ENCODE data around the gene GUCY1A1.

GUCY1A1 gene

GRCh38 chr4:155742310-155743015, 75.8 kb downstream of the GUCY1A1 start:
- no peak for DNase-seq

- no peak for DNase-seq
Observed at GRCh38 chr4:155745984-155746383, 79.3 kb downstream of the GUCY1A1 start.

DNA sequence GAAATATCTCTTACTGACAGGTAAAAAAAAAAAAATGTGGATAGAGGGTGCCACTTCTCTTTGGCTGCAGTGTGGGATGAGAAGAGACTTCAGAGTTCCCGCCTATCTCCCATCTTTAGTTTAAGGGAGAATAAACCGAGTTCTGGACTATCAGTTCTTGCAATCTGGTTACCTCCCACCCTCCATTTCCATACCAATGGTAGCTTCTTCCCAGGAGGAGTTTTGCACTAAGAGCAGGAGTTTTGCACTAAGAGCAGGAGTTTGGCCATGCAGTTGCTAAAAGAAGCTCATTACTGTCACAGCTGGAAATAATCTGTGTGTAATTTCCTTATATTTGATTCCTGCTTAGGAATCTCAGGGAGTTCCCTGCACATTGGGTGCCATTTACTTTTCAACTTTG, 81.4 kb downstream of the GUCY1A1 start:
- no peak for DNase-seq

- no peak for DNase-seq
Observed at GRCh38 chr4:155749041-155749440, 82.4 kb downstream of the GUCY1A1 start.

DNA sequence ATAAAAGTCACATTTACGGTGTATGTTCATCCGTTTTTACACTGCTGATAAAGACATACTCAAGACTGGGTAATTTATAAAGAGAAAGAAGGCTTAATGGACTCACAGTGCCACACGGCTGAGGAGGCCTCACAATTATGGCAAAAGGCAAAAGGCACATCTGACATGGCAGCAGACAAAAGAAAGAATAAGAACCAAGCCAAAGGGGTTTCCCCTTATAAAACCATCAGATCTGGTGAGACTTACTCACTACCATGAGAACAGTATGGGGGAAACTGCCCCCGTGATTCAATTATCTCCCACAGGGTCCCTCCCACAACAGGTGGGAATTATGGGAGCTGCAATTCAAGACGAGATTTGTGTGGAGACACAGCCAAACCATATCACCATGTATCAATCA, 84.9 kb downstream of the GUCY1A1 start:
- no peak for DNase-seq

DNA sequence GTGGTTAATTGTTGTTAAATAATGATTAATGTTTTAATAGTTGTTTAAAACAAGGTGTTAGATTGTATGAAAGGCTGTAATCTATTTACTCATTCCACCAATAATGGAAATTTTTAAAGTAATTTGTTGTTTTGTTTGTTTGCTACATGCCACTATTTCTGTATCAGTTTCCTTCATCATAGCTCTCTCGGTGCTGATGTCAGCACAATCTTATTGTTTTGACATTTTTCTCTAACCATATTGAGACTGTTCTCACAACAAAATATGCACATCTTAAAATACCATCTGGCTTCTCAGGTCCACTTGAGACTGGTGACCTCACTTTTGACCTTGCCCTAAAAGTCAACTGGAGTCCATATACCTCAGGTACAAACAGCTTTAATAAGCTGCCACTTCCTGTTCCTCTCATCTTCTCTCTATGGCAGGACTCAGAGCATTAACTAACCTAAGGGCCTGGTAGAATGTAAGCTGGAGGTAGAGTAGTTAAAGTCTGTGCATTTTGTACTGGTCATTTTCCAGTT, 91.2 kb downstream of the GUCY1A1 start:
- no peak for DNase-seq

GRCh38 chr4:155758481-155759371, 92.1 kb downstream of the GUCY1A1 start, which contains the start of gene GUCY1B1:
TSS of gene GUCY1B1 (plus strand) at chr4:155759021. CDS start at chr4:155759141, 120 bp downstream.
- peak; percentile 77 for DNase-seq

DNA sequence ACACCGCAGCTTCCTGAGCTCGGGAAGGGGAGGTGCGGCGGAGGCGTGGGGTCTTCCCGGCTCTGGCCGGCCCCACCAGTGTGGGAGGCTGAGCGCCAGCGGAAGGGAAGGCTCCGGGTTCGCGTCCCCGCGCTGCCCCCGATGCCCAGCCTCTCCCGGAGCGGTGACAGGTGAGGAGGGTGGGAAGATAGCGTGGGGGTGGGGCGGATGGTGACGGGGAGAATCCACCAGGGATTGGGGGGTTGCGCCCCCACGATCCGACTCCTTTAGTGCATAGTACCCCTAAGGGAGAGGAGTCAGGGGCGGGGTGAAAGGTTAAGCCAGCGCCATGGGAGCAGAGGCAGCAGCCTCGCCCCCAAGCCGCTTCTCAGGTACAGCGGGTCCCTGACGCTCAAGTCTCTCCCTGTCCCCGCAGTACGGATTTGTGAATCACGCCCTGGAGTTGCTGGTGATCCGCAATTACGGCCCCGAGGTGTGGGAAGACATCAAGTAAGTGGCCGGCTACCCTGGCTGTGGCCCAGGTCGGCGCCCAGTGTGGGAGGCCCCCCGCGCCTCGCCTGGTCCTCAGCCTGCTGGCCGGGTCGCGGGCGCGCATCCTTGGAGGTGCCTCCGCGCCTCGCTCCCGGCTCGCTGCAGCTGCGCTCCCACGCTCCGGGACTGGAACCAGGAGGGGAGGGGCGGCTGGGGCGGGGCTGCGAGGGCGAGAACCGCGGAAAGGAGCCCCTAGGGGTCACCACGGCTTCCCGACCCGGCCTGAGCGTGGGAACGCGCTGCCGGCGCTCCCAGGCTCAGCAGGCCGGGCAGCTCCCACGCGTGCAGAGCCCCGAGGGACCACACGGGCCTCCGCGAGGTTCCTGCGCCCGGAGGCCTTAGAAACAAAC, 93.0 kb downstream of the GUCY1A1 start:
- DNase-seq: no peak

DNA sequence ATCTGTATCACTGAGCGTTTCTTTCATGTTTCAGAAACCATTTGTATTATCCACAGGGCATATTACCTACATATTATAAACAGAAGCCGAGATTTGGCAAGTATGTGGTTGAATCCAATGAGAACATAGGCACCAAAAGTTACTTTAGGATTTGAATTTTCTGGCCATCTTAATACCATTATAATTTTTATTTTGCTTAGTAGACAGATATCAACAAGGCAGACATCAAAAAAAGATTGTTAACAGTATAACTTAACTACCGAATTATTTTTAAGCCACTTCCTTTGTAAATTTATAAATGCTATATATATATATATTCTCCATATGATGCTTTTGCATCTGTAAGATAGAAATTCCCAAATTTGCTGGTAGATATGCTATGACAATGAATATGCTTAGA, 94.4 kb downstream of the GUCY1A1 start:
- DNase-seq: no peak

DNA sequence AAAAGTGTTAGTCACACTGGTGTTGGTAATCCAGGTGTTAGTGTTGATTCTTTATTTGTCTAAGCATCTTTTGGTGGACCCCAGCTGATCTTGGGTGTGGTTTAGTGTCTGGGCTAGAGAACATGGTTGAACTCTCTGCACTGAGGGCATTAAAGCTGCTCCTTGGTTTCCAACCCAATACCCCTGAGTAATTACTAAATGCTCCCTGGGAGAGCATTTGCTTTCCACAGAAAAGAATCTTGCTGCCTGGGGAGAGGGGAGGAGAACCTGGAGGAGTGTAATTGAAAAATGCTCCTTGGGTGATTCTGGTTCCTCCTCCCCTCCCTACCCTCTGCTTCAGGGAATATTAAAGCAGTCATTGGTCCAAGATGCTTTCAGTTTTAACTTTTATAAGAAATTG, 95.3 kb downstream of the GUCY1A1 start:
- DNase-seq: no peak

DNA sequence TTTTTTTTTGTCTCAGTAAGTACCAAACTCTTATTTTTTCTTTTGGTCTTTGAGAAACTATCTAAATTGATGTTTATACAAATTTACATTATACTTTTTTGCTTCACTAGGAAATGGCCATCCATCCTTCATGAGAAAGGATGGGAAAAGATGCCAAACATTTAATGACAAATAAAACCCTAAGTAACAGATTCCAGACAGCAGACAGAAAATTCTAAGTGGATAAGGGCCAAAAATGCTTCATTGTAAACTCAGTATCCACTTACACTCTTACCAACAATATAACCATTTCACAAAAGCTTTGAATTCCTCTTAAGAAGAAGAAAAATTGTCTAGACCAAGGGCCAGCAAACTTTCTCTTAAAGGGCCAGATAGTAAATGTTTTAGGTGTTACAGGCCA, 95.7 kb downstream of the GUCY1A1 start:
- DNase-seq: no peak

DNA sequence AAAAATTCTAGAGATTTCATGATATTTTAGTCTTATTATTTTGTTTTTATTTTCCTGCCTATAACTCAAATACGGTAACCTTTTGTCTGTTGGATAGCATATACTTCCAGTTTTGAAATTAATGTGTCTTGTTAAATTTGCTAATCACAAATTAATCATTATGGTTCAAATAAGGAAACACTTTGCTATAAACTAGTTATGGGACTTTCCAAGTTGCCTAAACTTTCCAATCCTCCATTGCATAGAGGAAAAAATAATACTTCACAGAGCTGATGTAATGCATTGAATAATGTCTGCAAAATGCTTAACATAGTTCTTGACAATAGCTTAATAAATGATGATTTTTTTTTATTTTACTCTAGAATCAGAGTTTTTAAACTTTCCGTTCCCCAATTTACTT, 96.9 kb downstream of the GUCY1A1 start:
- no peak for DNase-seq

- DNase-seq: no peak
Observed at GRCh38 chr4:155765149-155765548, 98.5 kb downstream of the GUCY1A1 start.

GRCh38 chr4:155766622-155767021, 100.0 kb downstream of the GUCY1A1 start:
- no peak for DNase-seq

GRCh38 chr4:155768370-155768769, 101.7 kb downstream of the GUCY1A1 start:
- no peak for DNase-seq

- DNase-seq: no peak
Observed at GRCh38 chr4:155769090-155769489, 102.4 kb downstream of the GUCY1A1 start.

GRCh38 chr4:155772459-155773195, 106.0 kb downstream of the GUCY1A1 start:
- DNase-seq: no peak

GRCh38 chr4:155773196-155773800, 106.7 kb downstream of the GUCY1A1 start:
- DNase-seq: no peak

- DNase-seq: no peak
Observed at GRCh38 chr4:155774033-155774432, 107.4 kb downstream of the GUCY1A1 start.

DNA sequence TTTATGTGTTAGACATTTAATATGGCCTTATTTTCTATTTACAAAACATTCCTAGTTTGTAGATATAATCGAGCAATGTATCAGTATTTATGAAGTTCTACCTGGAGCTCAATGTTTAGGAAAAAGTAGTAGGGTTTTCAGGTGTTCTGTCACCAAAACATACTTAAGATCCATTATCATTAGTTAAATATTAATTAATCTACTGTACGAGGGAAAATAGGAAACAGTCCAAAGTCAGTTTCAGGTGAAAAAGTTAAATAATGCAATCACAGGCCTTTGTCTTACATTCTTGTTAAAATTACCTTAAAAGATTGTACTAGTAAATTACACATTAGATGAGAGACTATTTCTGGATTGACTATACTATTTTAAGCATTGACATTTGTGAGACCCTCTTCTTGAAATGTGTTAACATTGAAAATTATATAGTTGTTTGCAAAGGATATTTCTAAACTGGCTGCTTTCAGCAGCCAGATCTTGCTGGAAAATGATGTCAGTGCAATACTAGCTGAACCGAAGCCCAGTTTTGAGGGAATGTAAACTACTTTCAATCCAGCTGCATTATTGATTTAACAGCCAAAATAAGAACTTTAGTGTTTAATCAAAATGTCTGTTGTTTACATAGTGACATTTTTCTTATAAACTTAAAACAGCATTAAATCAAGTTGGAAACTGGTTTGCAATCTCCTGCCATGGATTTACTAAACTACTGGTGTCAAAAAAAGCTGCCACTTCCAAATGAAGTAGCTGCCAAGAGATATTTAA, 111.5 kb downstream of the GUCY1A1 start:
- DNase-seq: no peak

GRCh38 chr4:155780775-155781174, 114.1 kb downstream of the GUCY1A1 start:
- no peak for DNase-seq

Data from stimulated activated CD4-positive, alpha-beta T cell treated with anti-CD3 and anti-CD28 coated beads, Interleukin-1b, Interleukin-23, amount 100 ng/mL, for 48 hours (primary cell).